Fibroblast of villous mesenchyme (primary cell): Measurements from ENCODE around the gene IQGAP3. TPM values are rescaled to one million over a fixed set of nuclear protein-coding genes. Genes with fewer than 3 reads are reported as not detected.
A peak's percentile ranks its signal among the peaks of the same experiment; 100 is the strongest.

Experiments used
- DNase-seq: peaks from one replicate; pipeline ENCODE4 v3.0.0-alpha.2; 2010; ENCODE audit warnings: low read depth
- H3K4me3 ChIP-seq: 2 replicates; pipeline ENCODE4 v1.5.1; 2011; ENCODE audit warnings: low read depth, mild to moderate bottlenecking, low read length
- CTCF ChIP-seq: IDR thresholded peaks from 2 replicates; pipeline ENCODE4 v1.5.1; 2012; ENCODE audit warnings: low read depth, mild to moderate bottlenecking, low read length; ENCODE audit not compliant: insufficient read depth
- total RNA-seq: library from RNA; depleted of rRNA; stranded (reverse); fragments of >200 nt; gene quantifications from 2 replicates; pipeline ENCODE4 v1.2.3, GENCODE V29; 2012

The IQGAP3 gene, protein sequence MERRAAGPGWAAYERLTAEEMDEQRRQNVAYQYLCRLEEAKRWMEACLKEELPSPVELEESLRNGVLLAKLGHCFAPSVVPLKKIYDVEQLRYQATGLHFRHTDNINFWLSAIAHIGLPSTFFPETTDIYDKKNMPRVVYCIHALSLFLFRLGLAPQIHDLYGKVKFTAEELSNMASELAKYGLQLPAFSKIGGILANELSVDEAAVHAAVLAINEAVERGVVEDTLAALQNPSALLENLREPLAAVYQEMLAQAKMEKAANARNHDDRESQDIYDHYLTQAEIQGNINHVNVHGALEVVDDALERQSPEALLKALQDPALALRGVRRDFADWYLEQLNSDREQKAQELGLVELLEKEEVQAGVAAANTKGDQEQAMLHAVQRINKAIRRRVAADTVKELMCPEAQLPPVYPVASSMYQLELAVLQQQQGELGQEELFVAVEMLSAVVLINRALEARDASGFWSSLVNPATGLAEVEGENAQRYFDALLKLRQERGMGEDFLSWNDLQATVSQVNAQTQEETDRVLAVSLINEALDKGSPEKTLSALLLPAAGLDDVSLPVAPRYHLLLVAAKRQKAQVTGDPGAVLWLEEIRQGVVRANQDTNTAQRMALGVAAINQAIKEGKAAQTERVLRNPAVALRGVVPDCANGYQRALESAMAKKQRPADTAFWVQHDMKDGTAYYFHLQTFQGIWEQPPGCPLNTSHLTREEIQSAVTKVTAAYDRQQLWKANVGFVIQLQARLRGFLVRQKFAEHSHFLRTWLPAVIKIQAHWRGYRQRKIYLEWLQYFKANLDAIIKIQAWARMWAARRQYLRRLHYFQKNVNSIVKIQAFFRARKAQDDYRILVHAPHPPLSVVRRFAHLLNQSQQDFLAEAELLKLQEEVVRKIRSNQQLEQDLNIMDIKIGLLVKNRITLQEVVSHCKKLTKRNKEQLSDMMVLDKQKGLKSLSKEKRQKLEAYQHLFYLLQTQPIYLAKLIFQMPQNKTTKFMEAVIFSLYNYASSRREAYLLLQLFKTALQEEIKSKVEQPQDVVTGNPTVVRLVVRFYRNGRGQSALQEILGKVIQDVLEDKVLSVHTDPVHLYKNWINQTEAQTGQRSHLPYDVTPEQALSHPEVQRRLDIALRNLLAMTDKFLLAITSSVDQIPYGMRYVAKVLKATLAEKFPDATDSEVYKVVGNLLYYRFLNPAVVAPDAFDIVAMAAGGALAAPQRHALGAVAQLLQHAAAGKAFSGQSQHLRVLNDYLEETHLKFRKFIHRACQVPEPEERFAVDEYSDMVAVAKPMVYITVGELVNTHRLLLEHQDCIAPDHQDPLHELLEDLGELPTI (N-terminal part only)
- total RNA-seq: 20.9 and 24.2 TPM in 2 replicates

DNA sequence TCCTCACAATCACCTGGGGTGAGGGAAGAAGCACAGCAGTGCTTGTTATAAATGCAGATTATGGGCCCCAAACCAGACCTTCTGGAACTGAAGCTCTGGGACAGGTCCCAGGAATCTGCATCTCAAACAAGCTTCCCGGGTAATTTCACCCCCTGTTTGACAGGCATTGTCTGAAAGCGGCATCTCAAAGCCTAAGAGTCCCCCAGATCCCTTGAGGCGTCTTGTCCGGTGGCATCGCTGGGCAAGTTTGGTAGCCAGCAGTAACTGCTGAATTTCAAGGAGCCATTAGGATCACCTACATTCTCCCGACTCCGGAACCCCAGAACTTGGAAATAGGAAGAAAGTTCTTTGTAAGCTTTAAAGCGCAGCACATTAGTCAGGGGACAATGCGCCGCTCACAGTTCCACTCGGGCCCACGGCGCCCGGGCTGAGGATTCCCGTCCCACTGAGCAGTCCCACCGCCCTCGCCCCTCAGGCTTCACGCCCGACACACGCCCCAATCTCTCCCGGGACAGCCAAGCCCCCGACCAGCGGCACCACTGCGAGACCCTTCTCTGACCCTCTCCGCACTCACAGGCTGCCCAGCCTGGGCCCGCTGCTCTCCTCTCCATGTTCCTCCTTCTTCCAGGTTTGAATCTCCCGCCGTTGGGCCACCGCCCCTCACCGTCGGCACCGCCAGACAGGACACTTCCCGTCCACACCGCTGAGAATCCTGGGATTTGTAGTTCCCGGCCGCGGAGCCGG, at the start of gene IQGAP3:
IQGAP3 (minus strand) TSS at position 647 of the 744 bp plus-strand sequence; CDS start at position 611, 36 bp downstream.
- DNase-seq: peak; percentile 77
- H3K4me3 ChIP-seq: peak within 1 kb of the TSS; percentile 71
- no peak for TF ChIP-seq CTCF

DNA sequence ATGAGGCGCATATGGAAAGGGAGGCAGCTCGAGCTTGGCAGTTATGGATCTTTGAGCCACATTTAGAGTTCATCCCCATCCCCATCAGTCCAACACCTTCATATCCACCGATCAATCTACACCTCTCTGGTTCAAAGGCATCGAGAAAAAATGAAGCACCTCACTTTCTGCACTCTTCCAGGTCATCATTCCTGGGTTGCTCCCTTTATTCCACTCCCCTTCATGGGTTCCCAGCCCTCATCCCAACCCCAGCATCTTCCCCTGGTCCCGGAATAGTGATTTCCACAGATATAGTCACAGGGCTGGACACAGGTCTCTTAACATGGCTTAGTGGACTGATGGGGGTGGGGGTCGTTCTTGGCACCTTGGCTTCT, 47.2 kb upstream of the IQGAP3 start:
- no peak overlapping the region for H3K4me3 ChIP-seq
- no peak for TF ChIP-seq CTCF
- no peak for DNase-seq

GRCh38 chr1:156618853-156619581, 46.7 kb upstream of the IQGAP3 start, which contains the start of gene HAPLN2:
HAPLN2 (plus strand) TSS chr1:156619415; CDS start chr1:156623491, 4,076 bp downstream.
- TF ChIP-seq CTCF: peak; percentile 37
- DNase-seq: no peak
- no peak within 1 kb of the TSS for H3K4me3 ChIP-seq

GRCh38 chr1:156616463-156616862, 44.1 kb upstream of the IQGAP3 start:
- H3K4me3 ChIP-seq: no peak overlapping the region
- DNase-seq: peak; percentile 93
- peak; percentile 20 for TF ChIP-seq CTCF

DNA sequence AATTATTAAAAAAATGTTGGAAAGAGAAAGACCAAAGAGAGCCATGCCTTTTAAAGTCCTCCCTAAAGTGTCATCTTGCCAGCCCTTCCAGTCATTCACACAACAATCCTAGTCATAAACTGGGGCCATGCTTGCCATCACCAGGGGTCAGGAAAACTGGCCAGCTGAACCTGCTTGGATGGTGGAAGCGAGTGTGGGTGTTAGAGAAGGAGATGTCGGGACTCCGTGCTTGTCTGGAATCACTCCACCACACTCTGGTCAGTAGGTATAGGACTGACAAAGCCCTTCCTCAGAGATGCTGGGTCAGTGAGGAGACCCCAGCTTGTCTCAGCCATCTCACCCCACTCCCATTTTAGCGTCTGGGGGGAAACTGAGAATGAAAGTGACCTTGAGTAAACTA, 43.6 kb upstream of the IQGAP3 start:
- DNase-seq: peak; percentile 45
- TF ChIP-seq CTCF: no peak
- H3K4me3 ChIP-seq: peak overlapping the region; percentile 21
